Stimulated activated CD8-positive, alpha-beta memory T cell treated with anti-CD3 and anti-CD28 coated beads, Interleukin-15, amount 100 ng/mL, for 24 hours (primary cell): ENCODE measurements around the gene FOXP3.

Experiments
- DNase-seq: peaks from one replicate; pipeline ENCODE4 v3.0.0-alpha.2; 2020; ENCODE audit warnings: low read depth

The FOXP3 gene

DNA sequence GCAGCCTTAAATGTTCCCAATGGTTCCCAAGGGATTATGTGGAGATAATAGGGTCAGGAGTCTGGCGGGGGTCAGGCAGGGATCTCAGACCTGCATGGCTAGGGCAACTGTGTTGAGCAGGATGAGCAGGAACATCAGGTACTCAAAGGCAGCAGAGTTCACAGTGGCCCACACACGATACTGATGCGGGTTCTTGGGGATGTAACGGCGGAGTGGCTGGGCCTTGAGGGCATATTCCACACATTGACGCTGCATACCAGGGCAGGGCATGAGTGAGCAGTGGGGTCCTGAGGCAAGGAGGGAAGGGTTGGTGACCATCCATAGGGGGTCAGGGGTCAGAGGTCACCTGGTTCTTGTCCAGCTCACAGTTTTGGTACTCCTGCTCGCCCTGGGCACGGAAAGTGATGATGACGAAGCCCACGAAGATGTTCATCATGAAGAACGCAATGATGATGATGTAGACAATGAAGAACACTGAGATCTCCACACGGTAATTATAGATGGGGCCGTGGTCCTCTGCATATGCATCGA, 49.4 kb downstream of the FOXP3 start:
- DNase-seq: no peak

DNA sequence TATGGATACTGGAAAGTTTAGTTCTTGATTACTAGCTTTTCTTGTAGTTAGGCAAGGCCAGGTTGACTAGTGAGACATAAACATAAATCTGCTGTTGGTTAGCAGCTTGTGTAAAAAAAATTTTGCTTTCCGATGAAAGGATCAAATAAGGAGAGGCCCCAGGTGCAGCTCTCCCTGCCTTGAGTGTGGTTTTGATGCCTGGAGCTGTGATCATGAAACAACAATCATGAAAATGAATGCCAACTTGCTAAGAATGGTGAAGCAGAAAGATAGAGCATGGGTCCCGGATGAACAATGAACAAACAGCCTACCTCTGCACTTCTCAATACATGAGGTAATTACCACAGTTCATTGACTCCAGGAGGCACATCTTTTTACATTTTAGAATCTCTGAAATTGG, 50.1 kb downstream of the FOXP3 start:
- DNase-seq: no peak

DNA sequence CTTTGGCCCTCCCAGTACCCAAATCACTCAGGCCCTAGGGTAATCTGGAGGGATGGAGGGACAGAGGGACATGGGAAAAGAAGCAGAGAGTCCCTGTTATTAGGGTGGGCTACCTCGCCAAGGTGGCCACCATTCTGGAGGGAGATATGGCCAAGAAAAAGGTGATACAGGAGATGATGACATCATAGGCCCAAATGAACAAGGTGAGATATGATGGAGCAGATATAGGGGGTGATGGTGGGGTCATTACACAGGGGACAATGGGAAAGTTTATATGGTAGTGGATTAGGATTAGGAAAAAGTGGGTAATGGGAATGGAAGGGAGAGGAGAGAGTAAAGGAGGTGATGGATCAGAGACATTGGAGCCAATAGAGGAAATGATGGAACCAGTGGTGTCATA, 51.6 kb downstream of the FOXP3 start:
- no peak for DNase-seq

DNA sequence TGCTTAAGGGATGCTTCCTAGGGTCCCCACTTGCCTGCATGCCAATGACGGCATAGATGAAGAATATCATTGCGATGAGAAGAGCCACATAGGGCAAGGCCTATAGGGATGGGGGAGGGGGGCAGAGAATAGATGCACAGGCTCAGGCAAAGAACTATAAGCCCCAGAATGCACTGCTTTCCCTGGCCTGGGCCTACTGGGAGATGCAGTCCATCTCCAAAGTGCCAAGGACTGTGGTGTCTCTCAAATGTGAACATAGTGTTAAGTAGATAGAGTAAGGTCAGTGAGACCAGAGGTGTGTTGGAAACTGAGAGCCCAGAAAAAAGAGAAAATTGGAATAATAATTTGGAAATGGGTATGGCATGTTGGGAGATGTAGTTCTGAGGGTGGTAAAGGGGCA, 52.3 kb downstream of the FOXP3 start:
- no peak for DNase-seq

DNA sequence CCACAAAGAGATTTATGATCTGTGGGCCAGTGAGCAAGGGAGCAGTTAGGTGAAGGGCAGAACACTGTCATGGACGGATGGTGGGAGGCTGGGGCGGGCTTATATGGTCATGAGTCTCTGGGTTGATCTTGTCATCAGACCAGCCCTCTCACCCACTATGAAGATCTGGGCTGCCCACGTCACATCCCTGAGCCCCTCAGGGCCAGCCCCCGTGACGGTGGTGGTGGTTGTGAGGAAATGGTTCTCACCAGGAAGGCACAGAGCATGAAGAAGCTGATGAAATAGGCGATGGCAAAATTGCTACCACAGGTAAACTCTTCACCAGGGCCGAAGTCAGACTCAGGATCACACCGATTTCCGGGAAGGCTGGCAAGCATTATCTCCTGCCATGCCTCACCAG, 53.4 kb downstream of the FOXP3 start:
- no peak for DNase-seq

DNA sequence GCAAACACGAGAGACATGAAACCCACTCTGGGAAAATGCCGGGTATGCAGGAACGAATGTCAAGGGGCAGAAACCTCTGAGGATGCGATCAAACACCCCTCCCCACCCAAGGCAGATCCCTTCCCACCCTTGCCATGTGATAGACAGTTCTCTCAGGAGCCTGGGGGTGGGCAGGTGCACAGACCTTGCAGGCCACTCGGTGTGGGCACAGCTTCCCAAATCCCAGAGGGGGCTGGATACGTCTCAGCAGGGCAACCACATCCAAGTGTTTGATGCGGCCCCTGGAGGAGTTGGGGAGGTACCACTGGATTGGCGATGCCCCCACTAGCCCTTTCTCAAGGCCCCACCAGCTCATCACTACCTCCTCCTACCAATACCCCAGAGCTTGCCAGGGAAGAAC, 54.1 kb downstream of the FOXP3 start:
- no peak for DNase-seq

DNA sequence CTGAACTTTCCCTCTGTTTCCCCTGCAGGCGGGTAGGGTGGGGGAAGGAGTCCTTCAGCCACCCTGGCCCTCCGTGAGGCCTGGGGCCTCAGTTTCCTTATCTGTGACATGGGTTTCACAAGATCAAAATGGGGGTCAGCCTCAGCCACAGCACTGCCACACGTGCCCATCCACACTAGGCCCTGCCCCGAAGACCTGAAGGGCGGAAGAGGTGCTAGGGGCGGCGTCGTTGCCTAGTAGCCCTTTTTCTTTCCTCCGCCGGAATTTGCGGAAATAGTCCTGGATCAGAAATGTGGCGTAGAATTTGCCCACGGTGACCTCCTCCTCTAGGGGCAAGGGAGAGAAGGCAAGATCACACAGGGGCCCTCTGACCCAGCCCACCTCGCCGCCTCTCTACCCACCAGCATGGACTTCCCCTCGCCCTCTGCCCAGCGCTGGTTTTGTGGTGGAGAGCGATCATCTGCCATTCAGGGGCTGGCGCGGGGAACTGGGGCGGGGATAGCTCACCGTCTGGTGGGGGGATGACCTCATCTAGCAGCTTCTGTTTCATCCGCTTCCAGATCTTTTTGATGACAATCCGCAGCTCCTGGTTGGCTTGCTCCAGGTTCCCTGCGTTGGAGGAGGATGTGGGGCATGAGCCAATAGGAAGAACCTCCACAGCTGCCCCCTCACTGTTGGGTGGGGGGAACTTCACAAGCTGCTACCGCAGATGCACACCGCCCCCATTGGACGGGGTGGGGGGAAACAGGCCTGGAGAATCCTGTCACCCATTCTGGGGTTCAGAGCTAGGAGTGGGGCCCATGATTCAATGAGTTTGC, 54.9 kb downstream of the FOXP3 start:
- DNase-seq: no peak

DNA sequence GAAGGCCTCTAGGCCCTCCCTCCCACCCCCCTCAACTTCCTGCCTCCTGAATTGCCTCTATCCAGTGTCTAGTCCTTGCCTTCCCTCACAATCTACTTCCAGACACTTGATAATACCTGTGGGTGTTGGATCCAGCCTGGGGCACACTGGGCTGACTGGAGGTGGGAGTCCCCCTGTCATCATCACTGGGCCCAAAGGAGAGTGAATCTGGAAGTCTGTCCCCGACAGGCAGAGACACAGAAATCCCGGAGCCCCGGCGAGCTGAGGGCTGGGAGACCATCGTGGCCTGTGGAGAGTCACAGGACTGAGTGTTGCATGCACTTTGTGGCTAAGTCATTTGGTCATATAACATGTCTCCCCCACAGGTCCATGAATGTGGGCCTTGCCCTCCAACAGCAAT, 56.1 kb downstream of the FOXP3 start:
- DNase-seq: no peak

DNA sequence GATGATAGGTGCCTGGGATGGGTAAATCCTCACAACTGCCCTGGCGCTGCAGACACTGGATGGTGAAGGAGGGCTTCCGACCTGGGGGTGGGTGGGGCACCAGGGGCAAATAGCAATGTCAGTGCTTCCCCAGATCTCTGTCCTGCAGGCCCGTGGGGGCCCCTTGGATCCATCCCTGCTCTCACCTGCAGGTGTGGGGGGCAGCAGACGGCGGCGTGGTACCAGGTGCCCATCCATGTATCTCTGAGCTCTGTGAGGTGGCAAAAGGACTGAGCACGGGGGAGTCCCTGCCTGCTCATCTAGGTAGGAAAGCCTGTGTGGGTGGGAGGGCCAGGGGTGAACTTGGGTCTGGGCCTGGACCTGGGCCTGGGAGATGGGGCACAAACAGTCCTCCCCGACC, 58.0 kb downstream of the FOXP3 start:
- DNase-seq: no peak

DNA sequence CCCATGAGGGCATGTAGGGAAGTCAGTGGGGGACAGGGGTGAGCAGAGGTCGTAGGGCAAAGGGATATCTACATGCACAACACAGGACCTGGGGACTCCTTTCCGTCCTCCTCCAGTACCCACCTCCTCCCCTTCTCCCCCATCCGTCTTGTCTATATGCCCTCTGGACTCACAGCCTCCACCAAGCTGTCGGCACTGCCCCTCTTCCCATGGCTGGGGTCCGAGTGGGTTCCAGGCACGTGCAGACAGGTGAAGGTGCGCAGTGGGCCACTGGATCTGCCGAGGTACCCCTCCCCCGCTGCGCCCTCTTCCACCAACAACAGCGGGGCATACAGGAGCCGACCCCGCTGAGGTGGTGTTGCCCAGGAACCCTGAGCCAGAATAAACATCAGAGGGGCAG, 59.1 kb downstream of the FOXP3 start:
- no peak for DNase-seq

DNA sequence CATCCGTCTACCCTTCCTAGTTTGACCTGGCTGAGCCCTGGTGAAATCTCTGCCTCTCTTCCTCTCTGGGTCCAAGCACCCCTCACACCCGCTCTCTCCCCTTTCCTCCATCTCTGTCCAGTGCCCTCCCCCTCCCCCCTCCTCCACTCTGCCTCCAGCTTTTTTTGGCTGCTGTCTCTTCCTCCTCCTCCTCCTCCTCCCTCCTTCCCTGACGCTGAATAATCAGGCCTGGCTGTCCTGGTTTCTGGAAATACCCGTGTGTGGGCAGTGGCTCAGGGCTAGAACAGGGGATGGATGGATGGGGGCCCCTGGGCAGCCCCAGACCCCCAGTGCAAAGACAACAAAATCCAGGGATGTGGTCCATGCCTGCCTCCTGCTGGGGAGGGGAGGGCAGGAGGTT, 59.8 kb downstream of the FOXP3 start:
- DNase-seq: no peak

DNA sequence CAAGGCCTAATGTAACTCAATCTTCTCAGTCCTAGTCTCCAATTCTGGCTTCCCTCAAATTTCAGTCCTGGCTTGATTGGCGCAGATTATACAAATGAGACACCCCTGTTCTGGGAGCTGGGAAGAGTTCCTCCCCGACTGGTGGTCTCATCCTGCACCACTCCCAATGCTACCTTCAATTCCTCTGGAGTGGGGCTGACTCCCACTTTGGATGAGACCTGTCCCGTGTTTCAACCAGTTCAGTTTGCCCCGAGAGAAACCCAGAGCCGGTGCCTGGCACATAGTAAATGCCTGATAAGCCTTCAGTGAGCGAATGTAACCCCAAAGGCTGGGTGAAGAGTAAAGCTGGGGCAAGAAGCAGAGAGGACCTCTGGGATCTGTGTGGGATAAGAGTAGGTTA, 60.5 kb downstream of the FOXP3 start:
- no peak for DNase-seq

DNA sequence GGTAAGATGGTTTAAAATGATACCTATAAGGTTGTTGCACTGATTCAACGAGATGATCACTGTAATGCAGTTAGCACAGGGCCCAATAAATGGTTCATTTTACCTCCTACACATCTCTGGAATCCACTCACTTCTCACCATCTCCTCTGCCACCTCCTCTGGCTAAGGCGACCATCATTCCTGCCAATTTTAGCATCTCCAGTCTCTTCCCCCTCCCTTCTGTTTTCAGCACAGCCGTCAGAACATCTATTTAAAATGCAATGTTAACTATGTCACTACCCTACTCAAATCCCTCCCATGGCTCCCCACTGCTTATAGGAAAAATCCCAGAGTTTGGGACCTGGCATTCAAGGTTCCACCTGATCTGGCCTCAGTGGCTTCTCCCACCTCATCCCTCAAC, 61.0 kb downstream of the FOXP3 start:
- DNase-seq: no peak

DNA sequence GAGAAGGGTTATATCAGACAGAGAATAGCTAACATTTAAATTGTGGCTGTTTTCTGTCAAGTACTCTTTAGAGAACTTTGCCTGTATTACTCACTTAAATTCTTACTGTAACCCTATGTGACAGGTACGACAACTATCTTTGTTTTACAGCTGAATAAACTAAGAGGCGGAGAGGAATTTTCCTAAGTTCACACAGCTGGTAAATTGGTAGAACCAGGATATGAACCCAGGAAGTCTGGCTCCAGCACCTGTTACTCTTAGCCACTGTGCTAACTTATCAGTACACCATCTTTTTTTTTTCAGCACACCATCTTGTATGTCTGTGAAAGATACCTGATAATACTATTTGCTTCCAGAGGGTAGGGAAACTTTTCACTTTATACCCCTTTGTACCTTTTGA, 62.5 kb downstream of the FOXP3 start:
- no peak for DNase-seq
